Loucy (cell line): ENCODE data around the gene NPHP4.

Experiments
- EZH2phosphoT487 ChIP-seq: fragments of 200-600 bp; IDR thresholded peaks from 2 replicates; pipeline ENCODE4 v1.6.1; 2018; ENCODE audit warnings: antibody characterized with exemption, mild to moderate bottlenecking, moderate library complexity, borderline replicate concordance
- TF ChIP-seq, protein P1 (sequence below): fragments of 200-600 bp; sonication (generic); conservative IDR thresholded peaks from 2 replicates; pipeline ENCODE4 v1.5.1; 2014; ENCODE audit warnings: mild to moderate bottlenecking, antibody characterized with exemption, low read length

DNA sequence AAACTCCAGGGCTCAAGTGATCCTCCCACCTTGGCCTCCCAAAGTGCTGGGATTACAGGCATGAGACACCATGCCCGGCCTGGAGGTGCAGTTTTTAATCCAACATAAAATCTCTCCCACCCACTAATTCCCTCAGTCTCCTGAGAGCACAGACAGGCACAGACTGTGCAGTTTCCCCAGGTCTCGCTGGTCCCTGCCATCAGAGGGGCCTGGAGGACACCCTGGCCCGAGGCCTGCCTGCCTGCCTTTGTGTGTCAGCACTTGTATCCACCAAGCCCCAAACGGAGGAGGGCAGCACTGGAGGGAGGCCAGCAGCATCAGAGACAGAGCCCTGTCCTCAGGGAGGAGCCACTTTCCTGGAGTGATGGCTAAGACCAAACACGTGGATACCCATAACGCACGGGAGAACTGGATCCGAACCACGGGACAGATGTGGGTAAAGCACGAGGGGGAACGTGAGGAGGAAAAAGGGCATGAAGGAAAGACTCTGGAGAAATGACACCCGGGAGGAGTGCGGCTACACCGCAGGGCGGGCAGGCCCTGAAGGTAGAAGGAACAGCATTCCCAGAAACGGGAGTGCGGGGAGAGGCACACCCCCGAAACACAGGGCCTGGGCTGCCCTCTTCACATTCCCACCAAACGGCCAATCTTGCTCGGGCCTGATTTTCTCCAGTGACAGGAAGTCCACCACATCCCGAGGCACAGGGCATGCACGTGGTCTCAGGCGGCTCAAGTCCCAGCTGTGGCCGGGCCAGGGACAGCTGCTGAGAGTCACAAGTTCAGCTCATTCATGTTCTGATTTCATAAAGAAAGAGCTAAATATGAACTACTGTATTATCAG lies 29.7 kb downstream of the NPHP4 start:
- TF ChIP-seq, protein P1, sequence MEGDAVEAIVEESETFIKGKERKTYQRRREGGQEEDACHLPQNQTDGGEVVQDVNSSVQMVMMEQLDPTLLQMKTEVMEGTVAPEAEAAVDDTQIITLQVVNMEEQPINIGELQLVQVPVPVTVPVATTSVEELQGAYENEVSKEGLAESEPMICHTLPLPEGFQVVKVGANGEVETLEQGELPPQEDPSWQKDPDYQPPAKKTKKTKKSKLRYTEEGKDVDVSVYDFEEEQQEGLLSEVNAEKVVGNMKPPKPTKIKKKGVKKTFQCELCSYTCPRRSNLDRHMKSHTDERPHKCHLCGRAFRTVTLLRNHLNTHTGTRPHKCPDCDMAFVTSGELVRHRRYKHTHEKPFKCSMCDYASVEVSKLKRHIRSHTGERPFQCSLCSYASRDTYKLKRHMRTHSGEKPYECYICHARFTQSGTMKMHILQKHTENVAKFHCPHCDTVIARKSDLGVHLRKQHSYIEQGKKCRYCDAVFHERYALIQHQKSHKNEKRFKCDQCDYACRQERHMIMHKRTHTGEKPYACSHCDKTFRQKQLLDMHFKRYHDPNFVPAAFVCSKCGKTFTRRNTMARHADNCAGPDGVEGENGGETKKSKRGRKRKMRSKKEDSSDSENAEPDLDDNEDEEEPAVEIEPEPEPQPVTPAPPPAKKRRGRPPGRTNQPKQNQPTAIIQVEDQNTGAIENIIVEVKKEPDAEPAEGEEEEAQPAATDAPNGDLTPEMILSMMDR, result no peak
- no peak for TF ChIP-seq EZH2phosphoT487
